B cell (primary cell): ENCODE data around the gene BCL2L13.
"Not testable (repeated sequence)": the region's sequence is repeated elsewhere in the genome, so short reads cannot be mapped to it uniquely, and the experiment has no call there.

Source experiments
- CTCF ChIP-seq: fragments of 200-600 bp; IDR thresholded peaks from one replicate; pipeline ENCODE4 v1.8.0; 2022; ENCODE audit warnings: antibody characterized with exemption, mild to moderate bottlenecking
- EZH2 ChIP-seq: IDR thresholded peaks from 2 replicates; pipeline ENCODE4 v1.6.1; 2012; ENCODE audit warnings: borderline replicate concordance, low read depth, mild to moderate bottlenecking, moderate library complexity, low read length; ENCODE audit not compliant: insufficient read depth, poor library complexity, severe bottlenecking

DNA sequence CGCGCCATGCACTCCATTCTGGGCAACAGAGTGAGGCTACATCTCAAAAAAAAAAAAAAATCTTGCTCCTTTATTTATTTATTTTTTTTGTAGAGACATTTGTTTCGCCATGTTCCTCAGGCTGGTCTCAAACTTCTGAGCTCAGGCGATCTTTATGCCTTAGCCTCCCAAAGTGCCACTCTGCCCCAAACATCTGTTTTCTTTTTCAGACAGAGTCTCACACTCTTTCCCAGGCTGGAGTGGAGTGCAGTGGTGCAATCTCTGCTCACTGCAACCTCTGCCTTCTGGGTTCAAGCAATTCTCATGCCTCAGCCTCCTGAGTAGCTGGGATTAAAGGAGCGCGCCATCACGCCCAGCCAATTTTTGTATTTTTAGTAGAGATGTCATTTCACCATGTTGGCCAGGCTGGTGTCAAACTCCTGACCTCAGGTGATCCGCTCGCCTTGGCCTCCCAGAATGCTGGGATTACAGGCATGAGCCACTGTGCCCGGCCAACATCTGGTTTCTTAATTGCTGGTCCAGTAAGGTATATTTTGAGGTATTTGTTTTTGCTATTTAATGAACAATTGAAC, 33.0 kb downstream of the BCL2L13 start:
- TF ChIP-seq CTCF, EZH2: not testable (repeated sequence)
